HG02798 (cell line): ENCODE measurements around the gene ARMCX5.

Experiments used
- ATAC-seq: cut with Tn5 transposase; IDR thresholded peaks from one replicate; pipeline ENCODE4 v1.9.1; 2021; ENCODE audit warnings: mild to moderate bottlenecking; ENCODE audit not compliant: unreplicated experiment, poor library complexity

Gene ARMCX5

GRCh38 chrX:102599084-102599950 lies at the start of gene ARMCX5:
Gene ARMCX5 (plus strand): TSS chrX:102599515. CDS start chrX:102602142, 2,627 bp downstream.
- ATAC-seq, result peak; percentile 90

- ATAC-seq, result no peak
Observed at GRCh38 chrX:102558607-102559006, 40.7 kb upstream of the ARMCX5 start.

- no peak for ATAC-seq
Observed at GRCh38 chrX:102560423-102561068, 38.8 kb upstream of the ARMCX5 start.

- ATAC-seq, result no peak
Observed at GRCh38 chrX:102580891-102581290, 18.4 kb upstream of the ARMCX5 start.

- no peak for ATAC-seq
Observed at GRCh38 chrX:102593367-102593766, 5.9 kb upstream of the ARMCX5 start.

GRCh38 chrX:102599951-102600579 lies 750 bp downstream of the ARMCX5 start:
- ATAC-seq, result peak; percentile 17

GRCh38 chrX:102604327-102604726 lies 5.0 kb downstream of the ARMCX5 start:
- ATAC-seq, result no peak

- ATAC-seq, result no peak
Observed at GRCh38 chrX:102606115-102606514, 6.8 kb downstream of the ARMCX5 start.

GRCh38 chrX:102610905-102611304 lies 11.6 kb downstream of the ARMCX5 start:
- no peak for ATAC-seq

- ATAC-seq, result no peak
Observed at GRCh38 chrX:102624105-102624504, 24.8 kb downstream of the ARMCX5 start.

- ATAC-seq, result peak; percentile 42
Observed at GRCh38 chrX:102627640-102628039, 28.3 kb downstream of the ARMCX5 start.

GRCh38 chrX:102637561-102637960 lies 38.2 kb downstream of the ARMCX5 start:
- no peak for ATAC-seq

GRCh38 chrX:102650903-102651241 lies 51.6 kb downstream of the ARMCX5 start:
- ATAC-seq, result peak; percentile 22

- ATAC-seq, result peak; percentile 57
Observed at GRCh38 chrX:102651242-102652011, 52.1 kb downstream of the ARMCX5 start, which contains the start of gene GPRASP1. Gene GPRASP1 (plus strand): TSS chrX:102651483. CDS start chrX:102653914, 2,431 bp downstream.

GRCh38 chrX:102652031-102652688 lies 52.8 kb downstream of the ARMCX5 start:
- peak; percentile 68 for ATAC-seq
